ENCODE data around the gene CAVIN1.

GRCh38 chr17:42399121-42399520 lies 23.9 kb downstream of the CAVIN1 start:
- TF ChIP-seq, protein P1, sequence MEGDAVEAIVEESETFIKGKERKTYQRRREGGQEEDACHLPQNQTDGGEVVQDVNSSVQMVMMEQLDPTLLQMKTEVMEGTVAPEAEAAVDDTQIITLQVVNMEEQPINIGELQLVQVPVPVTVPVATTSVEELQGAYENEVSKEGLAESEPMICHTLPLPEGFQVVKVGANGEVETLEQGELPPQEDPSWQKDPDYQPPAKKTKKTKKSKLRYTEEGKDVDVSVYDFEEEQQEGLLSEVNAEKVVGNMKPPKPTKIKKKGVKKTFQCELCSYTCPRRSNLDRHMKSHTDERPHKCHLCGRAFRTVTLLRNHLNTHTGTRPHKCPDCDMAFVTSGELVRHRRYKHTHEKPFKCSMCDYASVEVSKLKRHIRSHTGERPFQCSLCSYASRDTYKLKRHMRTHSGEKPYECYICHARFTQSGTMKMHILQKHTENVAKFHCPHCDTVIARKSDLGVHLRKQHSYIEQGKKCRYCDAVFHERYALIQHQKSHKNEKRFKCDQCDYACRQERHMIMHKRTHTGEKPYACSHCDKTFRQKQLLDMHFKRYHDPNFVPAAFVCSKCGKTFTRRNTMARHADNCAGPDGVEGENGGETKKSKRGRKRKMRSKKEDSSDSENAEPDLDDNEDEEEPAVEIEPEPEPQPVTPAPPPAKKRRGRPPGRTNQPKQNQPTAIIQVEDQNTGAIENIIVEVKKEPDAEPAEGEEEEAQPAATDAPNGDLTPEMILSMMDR (IDR thresholded peaks at IDR 0.05; ENCODE audit: borderline replicate concordance, extremely low read depth, low read length, poor library complexity, severe bottlenecking): no peak
- TF ChIP-seq EZH2 (IDR thresholded peaks at IDR 0.05; ENCODE audit: borderline replicate concordance, low read depth, low read length, severe bottlenecking): no peak

Measured in DND-41 (cell line).